Tibial nerve (tissue), 4 donors: Measurements from ENCODE around the gene RDH14. TPM values are rescaled to one million over a fixed set of nuclear protein-coding genes. Genes with fewer than 3 reads are reported as not detected.

Source experiments
- DNase-seq, 2 donors: peaks; one replicate each; pipeline ENCODE4 v3.0.0-alpha.2; 2019; ENCODE audit warnings: low spot score in 2 of 2
- H3K27ac ChIP-seq, 4 donors: fragments of 200-600 bp; sonication (generic) in 3 of 4; one replicate each; pipeline ENCODE4 v1.5.1; 2017 to 2019; ENCODE audit warnings: mild to moderate bottlenecking in 1 of 4
- H3K27me3 ChIP-seq, 2 donors: fragments of 200-600 bp; sonication (generic) in 1 of 2; one replicate each; pipeline versions ENCODE4 v1.5.1 to v1.6.0; 2017 to 2019
- H3K36me3 ChIP-seq, 3 donors: fragments of 200-600 bp; sonication (generic); one replicate each; pipeline ENCODE4 v1.5.1; 2018 to 2019
- H3K4me1 ChIP-seq, 4 donors: fragments of 200-600 bp; sonication (generic) in 3 of 4; one replicate each; pipeline ENCODE4 v1.5.1; 2017 to 2019
- H3K4me3 ChIP-seq, 4 donors: fragments of 200-600 bp; sonication (generic) in 3 of 4; one replicate each; pipeline ENCODE4 v1.5.1; 2017 to 2019; ENCODE audit warnings: mild to moderate bottlenecking in 1 of 4, moderate library complexity in 1 of 4
- H3K9me3 ChIP-seq, 4 donors: fragments of 200-600 bp; sonication (generic) in 3 of 4; one replicate each; pipeline ENCODE4 v1.5.1; 2017 to 2019
- EP300 ChIP-seq, 2 donors: sonication (generic); formaldehyde crosslinking; IDR thresholded peaks; one replicate each; pipeline ENCODE4 v1.6.1; 2017; ENCODE audit warnings: antibody characterized with exemption in 2 of 2, mild to moderate bottlenecking in 1 of 2
- POLR2A ChIP-seq, 2 donors: fragments of 450-650 bp; IDR thresholded peaks; one replicate each; pipeline ENCODE4 v1.6.1; 2017; ENCODE audit warnings: antibody characterized with exemption in 2 of 2, mild to moderate bottlenecking in 2 of 2, moderate library complexity in 2 of 2
- WGBS, 2 donors: methylation state at CpG; one replicate each; pipeline ENCODE4 v1.1.5; 2018; 5-methylcytosine and 5-hydroxymethylcytosine counted together
- total RNA-seq, 4 donors: library from RNA; depleted of rRNA; stranded (reverse); fragments of >200 nt; gene quantifications; one replicate each; pipeline ENCODE4 v1.1.0, GENCODE V29; 2016
- TF ChIP-seq, protein P1 (sequence below), 5 experiments: fragments of 200-600 bp in 3 of 5; fragments of 450-650 bp in 2 of 5; sonication (generic) in 3 of 5; IDR thresholded peaks; one replicate each; pipeline ENCODE4 v1.5.1; 2016 to 2019; ENCODE audit warnings: antibody characterized with exemption in 5 of 5, mild to moderate bottlenecking in 3 of 5, moderate library complexity in 2 of 5

RDH14 gene
- total RNA-seq, 4 donors from 2014 or later: 31.5 to 39.6 (median 36.6) TPM

DNA sequence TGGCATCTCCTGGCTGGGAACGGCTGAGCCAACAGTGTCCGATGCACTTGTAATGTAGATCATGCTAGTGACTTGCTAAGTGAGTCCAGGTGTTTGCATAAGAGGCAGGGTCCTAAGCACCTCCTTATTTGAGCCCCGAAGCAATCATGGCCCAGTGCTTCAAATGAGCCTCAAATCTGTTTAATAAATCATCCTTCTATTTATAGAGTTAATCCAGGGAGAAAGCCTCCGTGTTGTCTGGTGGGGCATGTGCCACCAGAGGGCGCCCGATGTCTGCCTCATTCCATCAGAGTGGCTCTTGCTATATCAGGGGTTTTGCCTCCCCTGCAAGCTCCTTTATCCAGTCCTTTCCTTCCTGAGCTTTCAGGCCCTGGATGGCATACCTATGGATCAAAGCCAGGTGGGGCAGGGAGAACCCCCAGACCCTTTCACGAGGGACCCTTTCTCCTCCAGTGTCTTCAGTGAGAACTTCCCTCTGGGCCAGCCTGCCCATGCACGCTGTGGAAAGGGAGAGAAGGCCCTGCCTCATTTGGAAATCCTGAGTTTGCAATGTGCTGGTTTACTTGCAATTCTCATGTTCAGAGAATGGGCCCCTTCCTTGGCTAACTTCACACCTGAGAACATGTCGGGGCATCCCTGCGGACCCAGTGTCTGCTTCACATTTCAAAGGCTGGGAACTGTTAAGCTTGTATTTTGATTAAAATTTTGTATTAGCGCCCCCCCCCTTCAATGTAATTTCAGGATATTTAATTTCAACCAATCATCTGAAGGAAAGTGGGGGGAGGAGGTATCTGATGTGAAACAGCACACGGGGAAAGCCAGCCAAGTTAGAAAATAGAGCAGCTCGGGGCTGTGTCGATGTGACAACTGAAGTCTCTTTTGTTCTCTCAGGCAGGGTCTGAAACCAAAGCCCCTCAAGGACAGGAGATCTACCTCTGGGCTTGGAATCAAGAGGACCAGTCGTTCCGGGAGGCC, 39.7 kb downstream of the RDH14 start:
- Histone ChIP-seq H3K4me3 (no peak overlapping the region), H3K9me3 (no peaks in the 10 kb centered on the region), H3K4me1 (peaks cover 0 to 15% (median 0%) of the 10 kb centered on the region in 4 donors), H3K27ac (no peak overlapping the region), H3K36me3 (no peaks in the 10 kb centered on the region), H3K27me3 (no peaks in the 10 kb centered on the region)
- 45 to 49% methylated on average over 16 of the region's 16 CpGs for WGBS, 2 donors
- peak; percentile 74 to 90 for DNase-seq
- TF ChIP-seq EP300 (IDR thresholded peaks at IDR 0.05): no peak
- TF ChIP-seq POLR2A (IDR thresholded peaks at IDR 0.05): no peak
- TF ChIP-seq, protein P1, sequence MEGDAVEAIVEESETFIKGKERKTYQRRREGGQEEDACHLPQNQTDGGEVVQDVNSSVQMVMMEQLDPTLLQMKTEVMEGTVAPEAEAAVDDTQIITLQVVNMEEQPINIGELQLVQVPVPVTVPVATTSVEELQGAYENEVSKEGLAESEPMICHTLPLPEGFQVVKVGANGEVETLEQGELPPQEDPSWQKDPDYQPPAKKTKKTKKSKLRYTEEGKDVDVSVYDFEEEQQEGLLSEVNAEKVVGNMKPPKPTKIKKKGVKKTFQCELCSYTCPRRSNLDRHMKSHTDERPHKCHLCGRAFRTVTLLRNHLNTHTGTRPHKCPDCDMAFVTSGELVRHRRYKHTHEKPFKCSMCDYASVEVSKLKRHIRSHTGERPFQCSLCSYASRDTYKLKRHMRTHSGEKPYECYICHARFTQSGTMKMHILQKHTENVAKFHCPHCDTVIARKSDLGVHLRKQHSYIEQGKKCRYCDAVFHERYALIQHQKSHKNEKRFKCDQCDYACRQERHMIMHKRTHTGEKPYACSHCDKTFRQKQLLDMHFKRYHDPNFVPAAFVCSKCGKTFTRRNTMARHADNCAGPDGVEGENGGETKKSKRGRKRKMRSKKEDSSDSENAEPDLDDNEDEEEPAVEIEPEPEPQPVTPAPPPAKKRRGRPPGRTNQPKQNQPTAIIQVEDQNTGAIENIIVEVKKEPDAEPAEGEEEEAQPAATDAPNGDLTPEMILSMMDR (IDR thresholded peaks at IDR 0.05): peak; percentile 77 to 89 (median 84)

DNA sequence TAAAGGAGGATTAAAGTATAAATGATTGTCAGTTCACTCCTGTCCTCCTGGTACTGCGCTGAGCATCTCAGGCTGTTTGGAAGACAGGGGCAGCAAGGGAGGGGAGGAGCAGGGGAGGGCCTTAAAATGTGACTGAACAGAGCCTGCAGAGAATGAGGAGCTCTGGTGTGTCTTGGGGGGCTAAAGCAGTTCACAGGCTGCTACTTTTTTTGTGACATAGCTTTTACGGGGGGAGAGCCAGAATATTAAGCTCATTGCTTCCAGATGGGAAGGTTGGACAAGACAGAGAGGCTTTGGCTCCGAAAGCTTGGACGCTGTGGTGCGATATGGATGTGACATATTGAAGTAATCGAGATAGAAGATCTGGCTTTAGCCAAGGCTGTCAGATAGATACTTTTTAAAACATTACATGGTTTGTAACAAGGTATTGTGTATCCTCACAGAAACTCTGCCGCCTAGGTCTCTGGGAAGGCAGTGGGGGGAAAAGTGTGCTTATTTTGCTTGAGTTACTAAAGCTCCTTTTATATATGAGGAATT, 40.5 kb downstream of the RDH14 start:
- no peak for DNase-seq

DNA sequence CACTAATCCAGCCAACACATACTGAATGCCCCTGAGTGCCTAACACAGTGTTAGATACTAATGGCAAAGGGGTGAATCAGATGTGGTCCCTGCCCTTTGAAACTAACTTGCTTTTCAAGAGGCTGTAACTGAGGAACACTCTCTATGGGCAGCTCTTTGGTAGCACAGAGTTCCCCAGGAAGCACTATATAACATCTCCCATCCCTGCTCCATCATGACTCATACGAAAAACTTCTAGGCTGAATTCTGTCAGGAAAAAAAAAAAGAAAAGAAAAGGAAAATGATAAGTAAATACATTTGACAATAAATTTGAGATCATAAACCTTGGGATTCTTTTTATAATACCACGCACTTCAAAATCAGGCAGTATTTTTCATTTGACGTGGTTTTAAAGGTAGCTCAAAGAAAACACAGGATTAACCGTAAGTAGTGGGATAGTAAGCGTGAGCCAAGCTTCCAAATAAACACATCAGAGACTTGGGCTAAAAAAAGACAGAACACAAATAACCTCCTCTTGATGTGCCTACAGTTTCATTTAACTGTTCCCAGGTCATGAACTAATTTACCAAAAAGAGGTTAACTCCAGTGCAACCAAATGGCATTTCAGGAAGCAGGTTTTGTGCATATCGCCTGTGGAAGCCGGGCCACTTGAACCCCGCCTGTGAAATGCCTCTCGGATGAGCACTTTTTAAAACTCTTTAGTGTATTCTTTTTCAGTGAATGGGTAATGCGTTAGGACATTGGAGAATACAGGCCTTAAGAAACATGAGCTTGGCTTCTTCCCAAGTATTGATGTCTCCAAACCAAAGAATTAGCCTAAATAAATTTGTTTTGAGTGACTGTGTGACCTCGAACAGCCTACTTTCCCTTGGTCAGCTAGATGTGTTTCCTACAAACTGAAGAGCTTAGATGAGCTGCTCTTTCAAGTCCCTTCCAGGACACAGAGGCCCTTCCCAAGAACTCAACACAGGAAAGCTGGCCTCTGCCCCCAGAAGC, 42.0 kb downstream of the RDH14 start:
- Histone ChIP-seq H3K9me3 (no peaks in the 10 kb centered on the region), H3K36me3 (no peaks in the 10 kb centered on the region), H3K4me1 (peaks cover 0 to 26% (median 0%) of the 10 kb centered on the region in 4 donors), H3K4me3 (no peak overlapping the region), H3K27me3 (no peaks in the 10 kb centered on the region), H3K27ac (peak overlapping the region in 1 of 4 donors; percentile 4)
- DNase-seq: no peak
- 47 to 57% methylated on average over 11 of the region's 11 CpGs for WGBS, 2 donors
- TF ChIP-seq, protein P1 (IDR thresholded peaks at IDR 0.05): no peak
- TF ChIP-seq POLR2A (IDR thresholded peaks at IDR 0.05) (no peak), EP300 (IDR thresholded peaks at IDR 0.05) (no peak)

More for the DNA sequence above, 40.5 kb downstream of the RDH14 start:
- WGBS, 2 donors: 62 to 64% methylated on average over 7 of the region's 7 CpGs
- Histone ChIP-seq H3K9me3 (no peaks in the 10 kb centered on the region), H3K27ac (no peak overlapping the region), H3K27me3 (no peaks in the 10 kb centered on the region), H3K36me3 (no peaks in the 10 kb centered on the region), H3K4me1 (peaks cover 0 to 22% (median 0%) of the 10 kb centered on the region in 4 donors), H3K4me3 (no peak overlapping the region)
- TF ChIP-seq POLR2A (IDR thresholded peaks at IDR 0.05): no peak
- no peak for TF ChIP-seq EP300 (IDR thresholded peaks at IDR 0.05)
- TF ChIP-seq, protein P1 (IDR thresholded peaks at IDR 0.05): no peak

DNA sequence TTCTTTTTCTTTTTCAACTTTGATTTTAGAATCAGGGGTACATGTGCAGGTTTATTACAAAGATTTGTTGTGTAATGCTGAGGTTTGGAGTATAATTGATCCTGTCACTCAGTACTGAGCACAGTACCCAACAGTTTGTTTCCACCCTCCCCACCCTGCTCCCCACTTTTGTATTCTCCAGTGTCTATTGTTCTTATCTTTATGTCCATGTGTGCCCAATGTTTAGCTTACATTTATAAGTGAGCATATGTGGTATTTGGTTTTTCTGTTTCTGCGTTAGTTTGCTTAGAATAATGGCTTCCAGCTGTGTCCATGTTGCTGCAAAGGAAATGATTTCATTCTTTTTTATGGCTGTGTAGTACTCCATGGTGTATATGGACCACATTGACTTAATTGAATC, 43.1 kb downstream of the RDH14 start:
- H3K9me3 ChIP-seq: no peaks in the 10 kb centered on the region
- no peak overlapping the region for H3K27ac ChIP-seq
- peaks cover 0 to 26% (median 0%) of the 10 kb centered on the region in 4 donors for H3K4me1 ChIP-seq
- no peak overlapping the region for H3K4me3 ChIP-seq
- WGBS, 2 donors: 69 to 92% methylated on average over 1 of the region's 1 CpG
- no peaks in the 10 kb centered on the region for H3K36me3 ChIP-seq
- TF ChIP-seq EP300 (IDR thresholded peaks at IDR 0.05): no peak
- TF ChIP-seq, protein P1 (IDR thresholded peaks at IDR 0.05): no peak
- no peak for TF ChIP-seq POLR2A (IDR thresholded peaks at IDR 0.05)
- no peak for DNase-seq
- H3K27me3 ChIP-seq: no peaks in the 10 kb centered on the region
